ENCODE data around the gene NHSL1. TPM values are rescaled to one million over a fixed set of nuclear protein-coding genes. Genes with fewer than 3 reads are reported as not detected.

The NHSL1 gene
- total and polyA plus RNA-seq, 2 of the 8 experiments (the other 6 are each of a cell fraction or from before 2014, with no cell fraction given): 7.2 to 32.4 TPM

DNA sequence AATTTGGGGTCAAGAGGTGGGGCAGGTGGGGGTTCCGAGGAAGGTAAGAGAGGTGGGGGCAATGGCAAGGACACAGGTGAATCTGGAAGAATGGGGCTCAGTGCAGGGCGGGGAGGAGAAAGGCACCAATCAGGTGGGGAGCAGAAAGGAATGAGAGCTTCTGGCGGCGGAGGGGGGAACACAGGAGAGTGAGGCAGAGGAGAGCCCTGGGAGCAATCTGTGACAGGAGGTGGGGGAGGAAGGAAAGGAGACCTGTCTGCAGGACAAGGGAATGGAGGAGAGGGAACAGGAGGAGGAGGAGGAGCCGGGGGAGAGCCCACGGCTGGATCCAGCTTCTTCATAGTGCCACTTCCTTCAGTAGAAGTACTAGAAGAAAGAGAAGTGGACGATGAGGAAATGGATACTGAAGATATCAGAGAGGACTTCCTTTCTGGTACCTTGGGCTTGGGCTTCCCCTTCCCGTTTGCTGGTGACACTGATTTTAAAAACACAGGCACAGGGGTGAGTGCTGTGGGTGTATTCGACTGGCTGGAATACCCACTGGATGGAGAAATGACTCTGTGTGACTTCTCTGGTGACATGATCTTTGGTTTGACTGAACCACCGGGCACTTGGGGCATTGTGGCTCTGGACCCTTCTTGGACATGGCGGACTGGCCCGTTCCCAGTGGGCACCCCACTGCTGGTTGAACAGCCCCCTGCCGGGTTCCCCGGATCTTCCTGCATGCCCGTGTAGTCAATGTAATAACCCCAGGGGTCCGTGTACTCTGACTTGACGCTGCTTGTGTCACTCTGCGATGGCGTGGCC lies 67.8 kb downstream of the NHSL1 start:
- DNase-seq (ENCODE audit: low read depth in 1 of 2, low spot score in 2 of 2): no peak
- ChIA-PET CTCF (ENCODE audit: partially characterized antibody) (interaction anchor here (0.6 to 11.4 kb wide), 11 partner anchors 9 to 340 kb away, joined by 3 to 192 read pairs (median 13); no protein-coding TSS in a partner anchor), POLR2A (ENCODE audit: partially characterized antibody) (interaction anchor here (0.6 kb wide), 2 partner anchors 57 to 1045 kb away, joined by 3 to 4 read pairs; no protein-coding TSS in a partner anchor)
- H3K4me1 ChIP-seq (replicated peaks in 1 of 4; ENCODE audit: control insufficient read depth in 3 of 4, insufficient read depth in 4 of 4, low read length in 3 of 4): no peaks in the 10 kb centered on the region; a peak in 2 of 7 replicates
- H3K4me2 ChIP-seq (ENCODE audit: insufficient read depth in 1 of 2, low read depth in 2 of 2, low read length in 2 of 2): no peak overlapping the region
- no peaks in the 10 kb centered on the region for H3K79me2 ChIP-seq (ENCODE audit: control insufficient read depth in 1 of 2, insufficient read depth in 2 of 2, low read length in 2 of 2)
- peaks cover 0 to 14% (median 1%) of the 10 kb centered on the region in 4 experiments; a peak in 4 of 8 replicates for H3K36me3 ChIP-seq (ENCODE audit: control insufficient read depth in 2 of 4, insufficient read depth in 4 of 4, low read length in 3 of 4)
- H2BK20ac ChIP-seq (ENCODE audit: low read length): no peak overlapping the region
- no peak overlapping the region for H4K5ac ChIP-seq (ENCODE audit: insufficient read length, low read depth, low read length)
- no peak overlapping the region for H3K4me3 ChIP-seq (ENCODE audit: extremely low read depth in 1 of 4, insufficient read depth in 2 of 4, low read depth in 3 of 4, low read length in 4 of 4)
- peak overlapping the region; percentile 38 for H4K91ac ChIP-seq (replicated peaks; ENCODE audit: insufficient read length, low read length)
- H3K27me3 ChIP-seq (replicated peaks in 1 of 4; ENCODE audit: control insufficient read depth in 3 of 4, extremely low read depth in 1 of 4, insufficient read depth in 3 of 4, low read length in 3 of 4): no peaks in the 10 kb centered on the region
- H2AK5ac ChIP-seq (ENCODE audit: low read depth, low read length): no peak overlapping the region
- no peak overlapping the region for H2BK12ac ChIP-seq (ENCODE audit: low read depth, low read length)
- H2BK5ac ChIP-seq (ENCODE audit: low read depth, low read length): no peak overlapping the region; the same call in 1 of the 2 replicates
- H3K9ac ChIP-seq (replicated peaks in 1 of 4; ENCODE audit: extremely low read depth in 1 of 4, low read depth in 3 of 4, low read length in 3 of 4): no peak overlapping the region
- no peak overlapping the region for H3K4ac ChIP-seq (replicated peaks; ENCODE audit: insufficient read length, low read depth, low read length)
- no peaks in the 10 kb centered on the region; the same call in 1 of the 2 replicates for H3K79me1 ChIP-seq (ENCODE audit: low read depth, low read length)
- H3K56ac ChIP-seq (replicated peaks; ENCODE audit: insufficient read length, low read depth, low read length): no peak overlapping the region
- no peak overlapping the region for H2BK120ac ChIP-seq (replicated peaks; ENCODE audit: low read depth, low read length)
- WGBS, 2 experiments (ENCODE audit: extremely low coverage in 1 of 2, insufficient coverage in 1 of 2, insufficient read length in 1 of 2, insufficient replicate concordance in 2 of 2, low coverage in 1 of 2, low lambda C conversion rate in 2 of 2, missing lambda C conversion rate in 1 of 2): 91% methylated on average over 16 of the region's 19 CpGs; no CpG with 5 or more reads in 1 of the 2 experiments
- no peaks in the 10 kb centered on the region for H3K9me3 ChIP-seq (ENCODE audit: insufficient read depth in 2 of 2, low read depth in 1 of 2, low read length in 1 of 2)
- no peaks in the 10 kb centered on the region for H3K23me2 ChIP-seq (ENCODE audit: low read depth, low read length)
- peaks cover 2 to 3% of the 10 kb centered on the region in 2 experiments for H4K20me1 ChIP-seq (replicated peaks in 1 of 2; ENCODE audit: control insufficient read depth in 1 of 2, insufficient read depth in 2 of 2, low read length in 2 of 2)
- FAIRE-seq: no peak
- H3K23ac ChIP-seq (ENCODE audit: insufficient read length): no peak overlapping the region
- H2BK15ac ChIP-seq (ENCODE audit: low read length): no peak overlapping the region
- peak overlapping the region; percentile 18; the same call in 1 of the 2 replicates for H4K8ac ChIP-seq (ENCODE audit: extremely low read depth, insufficient read depth, low read length)
- H3K18ac ChIP-seq (ENCODE audit: extremely low read depth, low read length): no peak overlapping the region
- no peak overlapping the region for H2AFZ ChIP-seq (ENCODE audit: low read length)
- no peak overlapping the region for H3K14ac ChIP-seq (ENCODE audit: insufficient read length)
- H3K27ac ChIP-seq (ENCODE audit: low read depth, low read length): no peak overlapping the region
- TF ChIP-seq, protein P1, sequence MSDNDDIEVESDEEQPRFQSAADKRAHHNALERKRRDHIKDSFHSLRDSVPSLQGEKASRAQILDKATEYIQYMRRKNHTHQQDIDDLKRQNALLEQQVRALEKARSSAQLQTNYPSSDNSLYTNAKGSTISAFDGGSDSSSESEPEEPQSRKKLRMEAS (IDR thresholded peaks at IDR 0.05): no peak
- no peak for TF ChIP-seq KDM1A (IDR thresholded peaks at IDR 0.05; ENCODE audit: borderline replicate concordance, low read length)
- no peak for TF ChIP-seq RXRA (IDR thresholded peaks at IDR 0.05; ENCODE audit: insufficient read depth, low read depth, low read length)
- no peak for TF ChIP-seq POLR2A (IDR thresholded peaks at IDR 0.05; ENCODE audit: control extremely low read depth in 1 of 2, low read depth in 2 of 2, low read length in 2 of 2)
- no peak for TF ChIP-seq EZH2 (IDR thresholded peaks at IDR 0.05; ENCODE audit: low read depth, low read length, severe bottlenecking)
- no peak for TF ChIP-seq YY1 (IDR thresholded peaks at IDR 0.05; ENCODE audit: low read depth, low read length)
- TF ChIP-seq, protein P2, sequence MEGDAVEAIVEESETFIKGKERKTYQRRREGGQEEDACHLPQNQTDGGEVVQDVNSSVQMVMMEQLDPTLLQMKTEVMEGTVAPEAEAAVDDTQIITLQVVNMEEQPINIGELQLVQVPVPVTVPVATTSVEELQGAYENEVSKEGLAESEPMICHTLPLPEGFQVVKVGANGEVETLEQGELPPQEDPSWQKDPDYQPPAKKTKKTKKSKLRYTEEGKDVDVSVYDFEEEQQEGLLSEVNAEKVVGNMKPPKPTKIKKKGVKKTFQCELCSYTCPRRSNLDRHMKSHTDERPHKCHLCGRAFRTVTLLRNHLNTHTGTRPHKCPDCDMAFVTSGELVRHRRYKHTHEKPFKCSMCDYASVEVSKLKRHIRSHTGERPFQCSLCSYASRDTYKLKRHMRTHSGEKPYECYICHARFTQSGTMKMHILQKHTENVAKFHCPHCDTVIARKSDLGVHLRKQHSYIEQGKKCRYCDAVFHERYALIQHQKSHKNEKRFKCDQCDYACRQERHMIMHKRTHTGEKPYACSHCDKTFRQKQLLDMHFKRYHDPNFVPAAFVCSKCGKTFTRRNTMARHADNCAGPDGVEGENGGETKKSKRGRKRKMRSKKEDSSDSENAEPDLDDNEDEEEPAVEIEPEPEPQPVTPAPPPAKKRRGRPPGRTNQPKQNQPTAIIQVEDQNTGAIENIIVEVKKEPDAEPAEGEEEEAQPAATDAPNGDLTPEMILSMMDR (IDR thresholded peaks at IDR 0.05; ENCODE audit: control extremely low read depth in 1 of 3, insufficient read depth in 1 of 3, low read depth in 1 of 3, low read length in 3 of 3): no peak
- no peak for TF ChIP-seq EP300 (IDR thresholded peaks at IDR 0.05; ENCODE audit: borderline replicate concordance in 1 of 2, low read depth in 2 of 2, low read length in 2 of 2)
